BLaER1 treated with 17β-estradiol and CSF1 and Interleukin-3, amounts not matched to agents 10 nM and 100 nM (cell line): ENCODE measurements around the gene C10orf62.
A peak's percentile ranks its signal among the peaks of the same experiment; 100 is the strongest.
"Not testable (repeated sequence)": the region's sequence is repeated elsewhere in the genome, so short reads cannot be mapped to it uniquely, and the experiment has no call there.

Experiments
- H3K27ac ChIP-seq, 11 experiments: shearing (Covaris generic); formaldehyde crosslinking; 2 replicates each; pipeline ENCODE4 v1.8.1; 2022
- H3K27me3 ChIP-seq, 11 experiments: shearing (Covaris generic); formaldehyde crosslinking; 2 replicates each; pipeline ENCODE4 v1.8.1; 2022
- H3K36me3 ChIP-seq, 11 experiments: shearing (Covaris generic); formaldehyde crosslinking; 2 replicates each; pipeline ENCODE4 v1.8.1; 2022
- H3K4me1 ChIP-seq, 10 experiments: shearing (Covaris generic); formaldehyde crosslinking; 2 replicates each; pipeline ENCODE4 v1.8.1; 2022
- H3K4me2 ChIP-seq, 11 experiments: shearing (Covaris generic); formaldehyde crosslinking; 2 replicates each; pipeline ENCODE4 v1.8.1; 2022
- H3K4me3 ChIP-seq, 10 experiments: shearing (Covaris generic); formaldehyde crosslinking; 2 replicates each; pipeline ENCODE4 v1.8.1; 2022
- H3K9ac ChIP-seq, 11 experiments: shearing (Covaris generic); formaldehyde crosslinking; 2 replicates each; pipeline ENCODE4 v1.8.1; 2022
- H3K9me3 ChIP-seq, 11 experiments: shearing (Covaris generic); formaldehyde crosslinking; replicated peaks in 1 of 11; 2 replicates each; pipeline ENCODE4 v1.8.1; 2022
- H4K20me1 ChIP-seq, 11 experiments: shearing (Covaris generic); formaldehyde crosslinking; 2 replicates each; pipeline ENCODE4 v1.8.1; 2022
- Cebpa-rat ChIP-seq, 11 experiments: shearing (Covaris generic); IDR thresholded peaks; 2 replicates each; pipeline ENCODE4 v1.8.1; 2022

Gene C10orf62

DNA sequence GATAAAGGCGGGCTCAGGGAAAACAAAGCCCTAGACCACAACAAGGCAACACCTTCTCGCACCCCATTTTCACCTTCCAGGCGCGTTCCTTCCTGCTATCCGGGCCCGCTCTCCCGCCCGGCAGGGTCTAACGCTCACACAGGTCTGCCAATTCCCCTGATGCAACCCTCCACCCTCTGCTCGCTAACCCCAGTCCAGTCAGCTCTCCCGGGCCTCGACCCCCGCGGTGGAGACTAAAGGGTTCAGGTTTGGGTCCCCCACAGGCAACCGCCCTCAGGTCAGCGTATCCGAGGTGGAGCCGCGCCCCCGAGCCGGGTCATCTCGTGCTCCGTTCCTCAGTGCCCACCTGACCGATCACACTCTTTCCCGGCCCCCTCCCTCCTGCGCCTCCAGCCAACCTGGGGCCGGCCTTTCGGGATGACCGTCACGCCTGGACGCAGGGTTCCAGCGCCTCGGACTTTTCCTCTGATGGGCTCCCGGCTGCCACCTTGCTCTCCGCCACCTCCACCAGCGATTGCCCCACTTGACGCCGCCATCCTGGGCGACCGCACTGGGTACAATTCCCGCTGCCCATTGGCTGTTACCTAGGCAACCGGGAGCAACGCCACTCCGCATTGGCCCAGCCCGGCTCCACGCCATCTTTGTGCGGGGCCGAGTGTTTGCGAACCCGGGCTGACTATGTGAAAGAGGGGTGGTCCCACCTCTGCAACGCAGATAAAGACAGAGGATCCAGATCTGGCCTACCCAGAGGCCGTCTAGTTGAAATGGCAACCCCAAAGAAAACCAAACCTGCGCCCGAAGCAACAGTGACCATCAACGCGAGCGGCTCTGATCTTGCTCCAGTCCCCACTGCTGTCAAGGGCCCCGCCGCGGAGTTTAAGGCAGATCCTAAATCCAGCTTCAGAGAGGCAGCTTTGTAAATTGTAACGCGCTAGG lies 43.7 kb downstream of the C10orf62 start, which contains the start of gene MORN4:
MORN4 (minus strand) TSS at position 552 of the 936 bp plus-strand sequence. CDS start 13,847 bp downstream, outside the sequence.
- H3K4me1 ChIP-seq: peaks cover 0 to 2% (median 0%) of the 10 kb centered on the region in 10 experiments; a peak in 1 of 20 replicates
- H4K20me1 ChIP-seq: no peaks in the 10 kb centered on the region
- H3K9ac ChIP-seq: no peak within 1 kb of the TSS
- H3K4me3 ChIP-seq: no peak within 1 kb of the TSS
- no peak within 1 kb of the TSS for H3K4me2 ChIP-seq
- H3K9me3 ChIP-seq: peaks cover 0 to 11% (median 8%) of the 10 kb centered on the region in 11 experiments; a peak in 10 of 22 replicates
- H3K27ac ChIP-seq: no peak within 1 kb of the TSS
- H3K36me3 ChIP-seq: no peaks in the 10 kb centered on the region
- H3K27me3 ChIP-seq: no peaks in the 10 kb centered on the region
- no peak for TF ChIP-seq Cebpa-rat (IDR thresholded peaks at IDR 0.05)

DNA sequence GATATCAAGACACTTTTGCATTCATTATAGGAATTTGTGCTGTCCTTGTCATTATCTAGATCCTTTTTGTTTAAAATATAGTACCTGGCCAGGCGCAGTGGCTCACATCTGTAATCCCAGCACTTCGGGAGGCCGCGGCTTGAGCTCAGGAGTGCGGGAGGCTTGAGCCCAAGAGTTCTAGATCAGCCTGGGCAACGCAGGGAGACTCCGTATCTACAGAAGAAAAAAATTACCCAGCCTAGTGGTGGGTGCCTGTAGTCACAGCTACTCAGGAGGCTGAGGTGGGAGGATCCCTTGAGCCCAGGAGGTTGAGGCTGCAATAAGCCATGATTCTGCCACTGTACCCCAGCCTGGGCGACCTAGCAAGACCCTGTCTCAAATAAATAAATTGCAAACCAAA lies 44.4 kb downstream of the C10orf62 start:
- no peaks in the 10 kb centered on the region for H3K36me3 ChIP-seq
- no peak overlapping the region for H3K4me3 ChIP-seq
- no peak overlapping the region for H3K9ac ChIP-seq
- no peaks in the 10 kb centered on the region for H3K27me3 ChIP-seq
- H3K27ac ChIP-seq: no peak overlapping the region
- H3K4me2 ChIP-seq: no peak overlapping the region
- H4K20me1 ChIP-seq: no peaks in the 10 kb centered on the region
- peaks cover 0 to 6% (median 0%) of the 10 kb centered on the region in 10 experiments; a peak in 1 of 20 replicates for H3K4me1 ChIP-seq
- peaks cover 0 to 11% (median 8%) of the 10 kb centered on the region in 11 experiments; a peak in 10 of 22 replicates for H3K9me3 ChIP-seq
- no peak for TF ChIP-seq Cebpa-rat (IDR thresholded peaks at IDR 0.05)

DNA sequence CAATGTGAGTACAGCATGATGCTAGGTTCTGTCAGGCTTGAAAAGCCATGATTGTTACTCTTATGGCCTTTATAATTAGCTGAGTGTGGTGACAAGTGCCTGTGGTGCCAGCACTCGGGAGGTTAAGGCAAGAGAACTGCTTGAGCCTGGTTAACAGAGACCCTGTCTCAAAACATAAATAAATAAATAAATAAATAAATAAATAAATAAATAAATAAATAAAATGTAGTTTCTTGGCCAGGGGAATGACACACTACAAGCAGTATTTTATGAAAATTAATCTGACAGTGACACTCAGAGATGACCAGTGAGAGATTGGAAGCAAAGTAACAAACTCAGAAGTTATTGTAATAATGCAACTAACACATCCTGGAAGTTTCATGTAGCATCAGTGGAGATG lies 46.1 kb downstream of the C10orf62 start:
- Histone ChIP-seq H4K20me1 (no peaks in the 10 kb centered on the region), H3K9me3 (peaks cover 0 to 13% (median 10%) of the 10 kb centered on the region in 11 experiments; a peak in 11 of 22 replicates), H3K27ac (no peak overlapping the region), H3K9ac (no peak overlapping the region), H3K4me3 (no peak overlapping the region), H3K36me3 (no peaks in the 10 kb centered on the region), H3K4me2 (no peak overlapping the region), H3K27me3 (no peaks in the 10 kb centered on the region), H3K4me1 (peaks cover 0 to 6% (median 0%) of the 10 kb centered on the region in 10 experiments; a peak in 2 of 20 replicates)
- no peak for TF ChIP-seq Cebpa-rat (IDR thresholded peaks at IDR 0.05)

DNA sequence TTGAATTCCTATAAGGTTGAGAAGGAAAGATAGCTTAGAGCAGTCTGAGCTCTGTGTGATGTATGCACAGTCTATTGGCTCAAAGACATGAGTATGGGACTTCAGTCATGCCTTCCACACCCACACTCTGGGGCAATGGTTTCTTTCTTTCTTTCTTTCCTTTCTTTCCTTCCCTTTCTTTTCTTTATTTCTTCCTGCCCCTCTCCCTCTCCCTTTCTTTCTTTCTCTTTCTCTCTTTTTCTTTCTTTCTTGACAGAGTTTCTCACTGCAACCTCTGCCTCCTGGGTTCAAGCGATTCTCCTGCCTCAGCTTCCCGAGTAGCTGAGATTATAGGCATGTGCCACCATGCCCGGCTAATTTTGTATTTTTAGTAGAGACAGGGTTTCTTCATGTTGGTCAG lies 49.6 kb downstream of the C10orf62 start:
- not testable (repeated sequence) for H3K4me2 ChIP-seq, H3K27ac ChIP-seq, H3K9me3 ChIP-seq, H3K9ac ChIP-seq, H3K27me3 ChIP-seq, H3K36me3 ChIP-seq, H3K4me3 ChIP-seq
- peaks cover 0 to 15% (median 6%) of the 10 kb centered on the region in 11 experiments; a peak in 7 of 22 replicates for H4K20me1 ChIP-seq
- peaks cover 13 to 24% (median 14%) of the 10 kb centered on the region in 10 experiments; a peak in 16 of 20 replicates for H3K4me1 ChIP-seq

DNA sequence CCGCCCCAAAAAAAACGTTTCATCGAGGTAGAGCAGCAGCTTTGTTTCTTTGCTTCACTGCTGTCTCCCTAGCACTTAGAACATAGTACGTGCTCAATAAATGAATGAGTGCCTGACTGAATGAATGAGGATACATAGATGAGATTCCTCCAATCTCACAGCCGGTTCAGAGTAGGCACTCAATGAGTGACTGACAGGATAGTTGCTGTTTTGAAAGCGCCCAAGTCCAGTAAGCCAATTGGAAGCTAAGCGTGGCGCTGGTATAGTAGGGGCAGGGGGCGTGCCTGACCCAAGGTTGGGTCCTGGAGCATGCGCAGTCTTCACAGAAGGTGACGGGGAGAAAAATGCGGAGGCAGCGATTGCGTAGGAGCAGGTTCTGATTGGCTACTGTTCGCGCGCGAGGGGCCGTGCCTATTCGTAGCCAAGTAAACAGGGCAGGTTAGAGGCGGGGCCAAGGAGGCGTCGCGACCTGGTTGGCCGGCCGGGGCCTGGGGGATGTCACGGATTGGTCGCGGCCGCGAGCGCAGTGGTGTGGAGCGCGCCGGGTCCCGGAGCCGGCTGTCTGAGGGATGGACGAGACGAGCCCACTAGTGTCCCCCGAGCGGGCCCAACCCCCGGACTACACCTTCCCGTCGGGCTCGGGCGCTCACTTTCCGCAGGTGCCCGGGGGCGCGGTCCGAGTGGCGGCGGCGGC lies 50.8 kb downstream of the C10orf62 start, which contains the start of gene PI4K2A:
PI4K2A (plus strand) TSS at position 498 of the 694 bp plus-strand sequence; CDS start at position 570, 72 bp downstream.
- Histone ChIP-seq H3K4me3 (peak within 1 kb of the TSS; percentile 78 to 85 (median 82)), H3K27me3 (no peaks in the 10 kb centered on the region), H3K4me1 (peaks cover 13 to 28% (median 14%) of the 10 kb centered on the region in 10 experiments; a peak in 16 of 20 replicates), H3K9me3 (peaks cover 0 to 9% (median 0%) of the 10 kb centered on the region in 11 experiments; a peak in 7 of 22 replicates), H3K36me3 (peaks cover 6 to 19% (median 12%) of the 10 kb centered on the region in 11 experiments; a peak in 14 of 22 replicates), H4K20me1 (peaks cover 0 to 15% (median 6%) of the 10 kb centered on the region in 11 experiments; a peak in 7 of 22 replicates), H3K27ac (peak within 1 kb of the TSS; percentile 72 to 92 (median 81)), H3K9ac (peak within 1 kb of the TSS; percentile 75 to 94 (median 86)), H3K4me2 (peak within 1 kb of the TSS; percentile 63 to 85 (median 74))
- TF ChIP-seq Cebpa-rat (IDR thresholded peaks at IDR 0.05): no peak
